ENCODE results near the gene SSNA1. TPM values are rescaled to one million over a fixed set of nuclear protein-coding genes. Genes with fewer than 3 reads are reported as not detected.

The SSNA1 gene
- total RNA-seq, 1 donor from 2014 or later: 52.7 TPM

- H3K4me1 Mint-ChIP-seq (ENCODE audit: low read depth, unreplicated experiment): peaks cover 21% of the 10 kb centered on the region
These were observed 2.8 kb downstream of the SSNA1 start for GRCh38 chr9:137191245-137191644.

GRCh38 chr9:137191691-137192447 lies 3.4 kb downstream of the SSNA1 start:
- Mint-ChIP-seq H3K9me3 (ENCODE audit: unreplicated experiment) (no peaks in the 10 kb centered on the region), H3K4me3 (ENCODE audit: unreplicated experiment) (no peak overlapping the region), H3K4me1 (ENCODE audit: low read depth, unreplicated experiment) (peaks cover 14% of the 10 kb centered on the region), H3K36me3 (ENCODE audit: low read depth, unreplicated experiment) (peaks cover under 1% of the 10 kb centered on the region), H3K27me3 (ENCODE audit: low read depth, unreplicated experiment) (no peaks in the 10 kb centered on the region), H3K27ac (ENCODE audit: unreplicated experiment) (no peak overlapping the region)
- FAIRE-seq: no peak
- Histone ChIP-seq H3K27me3 (ENCODE audit: insufficient read depth, low read length) (no peaks in the 10 kb centered on the region), H3K27ac (ENCODE audit: low read depth, low read length) (no peak overlapping the region), H4K20me1 (ENCODE audit: insufficient read depth, low read length) (peaks cover 78% of the 10 kb centered on the region), H3K4me3 (ENCODE audit: insufficient read depth, low read depth, low read length) (no peak overlapping the region), H3K4me1 (ENCODE audit: insufficient read depth, low read length) (peaks cover 19% of the 10 kb centered on the region), H3K4me2 (ENCODE audit: low read length) (no peak overlapping the region), H3K79me2 (ENCODE audit: insufficient read depth, low read length) (peaks cover 76% of the 10 kb centered on the region), H3K9me3 (ENCODE audit: insufficient read depth, low read depth, low read length) (no peaks in the 10 kb centered on the region), H3K36me3 (ENCODE audit: insufficient read depth, low read length) (no peaks in the 10 kb centered on the region), H2AFZ (ENCODE audit: low read depth, low read length) (no peak overlapping the region), H3K9ac (ENCODE audit: low read length) (no peak overlapping the region)
- DNase-seq (ENCODE audit: low read depth): no peak
- TF ChIP-seq CTCF (IDR thresholded peaks at IDR 0.05; ENCODE audit: insufficient read depth, low read depth, low read length) (no peak), EZH2 (IDR thresholded peaks at IDR 0.05; ENCODE audit: insufficient read depth, low read length) (no peak)

More at GRCh38 chr9:137191245-137191644, 2.8 kb downstream of the SSNA1 start:
- peaks cover 19% of the 10 kb centered on the region for H3K4me1 ChIP-seq (ENCODE audit: insufficient read depth, low read length)
- H3K79me2 ChIP-seq (ENCODE audit: insufficient read depth, low read length): peaks cover 78% of the 10 kb centered on the region
- no peaks in the 10 kb centered on the region for H3K27me3 ChIP-seq (ENCODE audit: insufficient read depth, low read length)
- H2AFZ ChIP-seq (ENCODE audit: low read depth, low read length): no peak overlapping the region
- no peak for FAIRE-seq
- H3K27ac Mint-ChIP-seq (ENCODE audit: unreplicated experiment): no peak overlapping the region
- H3K9me3 Mint-ChIP-seq (ENCODE audit: unreplicated experiment): no peaks in the 10 kb centered on the region
- no peaks in the 10 kb centered on the region for H3K9me3 ChIP-seq (ENCODE audit: insufficient read depth, low read depth, low read length)
- no peak overlapping the region for H3K27ac ChIP-seq (ENCODE audit: low read depth, low read length)
- H3K9ac ChIP-seq (ENCODE audit: low read length): no peak overlapping the region
- H4K20me1 ChIP-seq (ENCODE audit: insufficient read depth, low read length): peaks cover 80% of the 10 kb centered on the region
- no peak for DNase-seq (ENCODE audit: low read depth)
- no peak overlapping the region for H3K4me3 ChIP-seq (ENCODE audit: insufficient read depth, low read depth, low read length)
- TF ChIP-seq CTCF (IDR thresholded peaks at IDR 0.05; ENCODE audit: insufficient read depth, low read depth, low read length) (no peak), EZH2 (IDR thresholded peaks at IDR 0.05; ENCODE audit: insufficient read depth, low read length) (no peak)
- H3K36me3 Mint-ChIP-seq (ENCODE audit: low read depth, unreplicated experiment): peaks cover 5% of the 10 kb centered on the region
- peak overlapping the region; percentile 77 for H3K4me3 Mint-ChIP-seq (ENCODE audit: unreplicated experiment)
- H3K4me2 ChIP-seq (ENCODE audit: low read length): no peak overlapping the region
- no peaks in the 10 kb centered on the region for H3K27me3 Mint-ChIP-seq (ENCODE audit: low read depth, unreplicated experiment)
- no peaks in the 10 kb centered on the region for H3K36me3 ChIP-seq (ENCODE audit: insufficient read depth, low read length)

GRCh38 chr9:137192448-137192780 lies 3.9 kb downstream of the SSNA1 start:
- Histone ChIP-seq H2AFZ (ENCODE audit: low read depth, low read length) (no peak overlapping the region), H3K36me3 (ENCODE audit: insufficient read depth, low read length) (no peaks in the 10 kb centered on the region), H3K4me3 (ENCODE audit: insufficient read depth, low read depth, low read length) (no peak overlapping the region), H3K79me2 (ENCODE audit: insufficient read depth, low read length) (peaks cover 74% of the 10 kb centered on the region), H3K27me3 (ENCODE audit: insufficient read depth, low read length) (no peaks in the 10 kb centered on the region), H3K27ac (ENCODE audit: low read depth, low read length) (no peak overlapping the region), H3K9ac (ENCODE audit: low read length) (no peak overlapping the region), H3K4me1 (ENCODE audit: insufficient read depth, low read length) (peaks cover 16% of the 10 kb centered on the region), H3K9me3 (ENCODE audit: insufficient read depth, low read depth, low read length) (no peaks in the 10 kb centered on the region), H3K4me2 (ENCODE audit: low read length) (no peak overlapping the region), H4K20me1 (ENCODE audit: insufficient read depth, low read length) (peaks cover 77% of the 10 kb centered on the region)
- no peak for FAIRE-seq
- Mint-ChIP-seq H3K4me3 (ENCODE audit: unreplicated experiment) (no peak overlapping the region), H3K9me3 (ENCODE audit: unreplicated experiment) (no peaks in the 10 kb centered on the region), H3K27ac (ENCODE audit: unreplicated experiment) (no peak overlapping the region), H3K4me1 (ENCODE audit: low read depth, unreplicated experiment) (peaks cover 13% of the 10 kb centered on the region), H3K36me3 (ENCODE audit: low read depth, unreplicated experiment) (no peaks in the 10 kb centered on the region), H3K27me3 (ENCODE audit: low read depth, unreplicated experiment) (no peaks in the 10 kb centered on the region)
- no peak for DNase-seq (ENCODE audit: low read depth)
- TF ChIP-seq CTCF (IDR thresholded peaks at IDR 0.05; ENCODE audit: insufficient read depth, low read depth, low read length) (no peak), EZH2 (IDR thresholded peaks at IDR 0.05; ENCODE audit: insufficient read depth, low read length) (no peak)
